IMR-90 (cell line): ENCODE data around the gene MRPL40.

ENCODE experiments used
- BHLHE40 ChIP-seq: fragments of 150-350 bp; IDR thresholded peaks from 2 replicates; pipeline ENCODE4 v1.6.1; 2016; ENCODE audit warnings: mild to moderate bottlenecking, low read depth, low read length
- CEBPB ChIP-seq: IDR thresholded peaks from 2 replicates; pipeline ENCODE4 v1.6.1; 2012; ENCODE audit warnings: low read depth, low read length, improper control_type of control experiment
- FOS ChIP-seq: fragments of 150-350 bp; IDR thresholded peaks from 2 replicates; pipeline ENCODE4 v1.6.1; 2016; ENCODE audit warnings: low read depth, low read length
- MAZ ChIP-seq: IDR thresholded peaks from 2 replicates; pipeline ENCODE4 v1.6.1; 2012; ENCODE audit warnings: low read depth, mild to moderate bottlenecking, low read length, improper control_type of control experiment, moderate library complexity, borderline replicate concordance
- POLR2A ChIP-seq: IDR thresholded peaks from 2 replicates; pipeline ENCODE4 v1.6.1; 2012; ENCODE audit warnings: mild to moderate bottlenecking, low read depth, low read length
- RAD21 ChIP-seq: IDR thresholded peaks from 2 replicates; pipeline ENCODE4 v1.6.1; 2012; ENCODE audit warnings: low read length, improper control_type of control experiment
- RCOR1 ChIP-seq: IDR thresholded peaks from 2 replicates; pipeline ENCODE4 v1.6.1; 2012; ENCODE audit warnings: mild to moderate bottlenecking, low read length, improper control_type of control experiment; ENCODE audit not compliant: insufficient replicate concordance
- RFX5 ChIP-seq: IDR thresholded peaks from 2 replicates; pipeline ENCODE4 v1.8.0; 2012; ENCODE audit warnings: low read depth, mild to moderate bottlenecking, low read length, moderate library complexity
- SMC3 ChIP-seq: fragments of 150-350 bp; IDR thresholded peaks from 2 replicates; pipeline ENCODE4 v1.6.1; 2016; ENCODE audit warnings: low read depth, mild to moderate bottlenecking, antibody characterized with exemption, low read length, moderate library complexity
- TF ChIP-seq, protein P1 (sequence below): conservative IDR thresholded peaks from 2 replicates; pipeline ENCODE4 v1.5.1; 2012; ENCODE audit warnings: mild to moderate bottlenecking, low read depth, low read length, improper control_type of control experiment
- TF ChIP-seq, protein P2 (sequence below): fragments of 150-350 bp; IDR thresholded peaks from 2 replicates; pipeline ENCODE4 v1.6.1; 2017; ENCODE audit warnings: mild to moderate bottlenecking, antibody characterized with exemption, low read length, low read depth
- TF ChIP-seq, protein P3 (sequence below): fragments of 150-350 bp; IDR thresholded peaks from 2 replicates; pipeline ENCODE4 v1.6.1; 2016; ENCODE audit warnings: low read depth, mild to moderate bottlenecking, low read length, moderate library complexity, borderline replicate concordance

DNA sequence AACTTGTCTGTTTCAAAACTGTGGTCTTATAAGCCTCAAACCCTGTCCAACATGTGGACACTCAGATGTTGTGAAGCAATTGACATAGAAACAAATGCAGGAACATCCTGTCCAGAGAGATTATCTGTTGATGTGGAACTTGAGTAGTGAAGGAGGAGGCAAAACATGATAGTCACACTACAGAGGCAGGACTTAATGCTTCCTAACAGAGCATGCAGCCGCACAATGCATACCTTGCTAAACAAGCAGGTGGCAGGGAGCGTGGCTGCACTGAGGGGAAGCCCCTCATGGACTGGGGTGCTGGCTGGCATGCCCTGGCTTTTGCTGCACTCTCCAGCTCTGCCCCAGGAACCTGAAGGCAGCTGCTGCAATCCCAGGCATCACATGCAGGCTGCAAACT lies 9.8 kb downstream of the MRPL40 start:
- TF ChIP-seq POLR2A: no peak
- TF ChIP-seq RFX5: no peak
- TF ChIP-seq RAD21: no peak
- TF ChIP-seq, protein P1, sequence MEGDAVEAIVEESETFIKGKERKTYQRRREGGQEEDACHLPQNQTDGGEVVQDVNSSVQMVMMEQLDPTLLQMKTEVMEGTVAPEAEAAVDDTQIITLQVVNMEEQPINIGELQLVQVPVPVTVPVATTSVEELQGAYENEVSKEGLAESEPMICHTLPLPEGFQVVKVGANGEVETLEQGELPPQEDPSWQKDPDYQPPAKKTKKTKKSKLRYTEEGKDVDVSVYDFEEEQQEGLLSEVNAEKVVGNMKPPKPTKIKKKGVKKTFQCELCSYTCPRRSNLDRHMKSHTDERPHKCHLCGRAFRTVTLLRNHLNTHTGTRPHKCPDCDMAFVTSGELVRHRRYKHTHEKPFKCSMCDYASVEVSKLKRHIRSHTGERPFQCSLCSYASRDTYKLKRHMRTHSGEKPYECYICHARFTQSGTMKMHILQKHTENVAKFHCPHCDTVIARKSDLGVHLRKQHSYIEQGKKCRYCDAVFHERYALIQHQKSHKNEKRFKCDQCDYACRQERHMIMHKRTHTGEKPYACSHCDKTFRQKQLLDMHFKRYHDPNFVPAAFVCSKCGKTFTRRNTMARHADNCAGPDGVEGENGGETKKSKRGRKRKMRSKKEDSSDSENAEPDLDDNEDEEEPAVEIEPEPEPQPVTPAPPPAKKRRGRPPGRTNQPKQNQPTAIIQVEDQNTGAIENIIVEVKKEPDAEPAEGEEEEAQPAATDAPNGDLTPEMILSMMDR: no peak
- no peak for TF ChIP-seq BHLHE40
- TF ChIP-seq, protein P2, sequence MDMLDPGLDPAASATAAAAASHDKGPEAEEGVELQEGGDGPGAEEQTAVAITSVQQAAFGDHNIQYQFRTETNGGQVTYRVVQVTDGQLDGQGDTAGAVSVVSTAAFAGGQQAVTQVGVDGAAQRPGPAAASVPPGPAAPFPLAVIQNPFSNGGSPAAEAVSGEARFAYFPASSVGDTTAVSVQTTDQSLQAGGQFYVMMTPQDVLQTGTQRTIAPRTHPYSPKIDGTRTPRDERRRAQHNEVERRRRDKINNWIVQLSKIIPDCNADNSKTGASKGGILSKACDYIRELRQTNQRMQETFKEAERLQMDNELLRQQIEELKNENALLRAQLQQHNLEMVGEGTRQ: no peak
- no peak for TF ChIP-seq SMC3
- TF ChIP-seq FOS: no peak
- TF ChIP-seq, protein P3, sequence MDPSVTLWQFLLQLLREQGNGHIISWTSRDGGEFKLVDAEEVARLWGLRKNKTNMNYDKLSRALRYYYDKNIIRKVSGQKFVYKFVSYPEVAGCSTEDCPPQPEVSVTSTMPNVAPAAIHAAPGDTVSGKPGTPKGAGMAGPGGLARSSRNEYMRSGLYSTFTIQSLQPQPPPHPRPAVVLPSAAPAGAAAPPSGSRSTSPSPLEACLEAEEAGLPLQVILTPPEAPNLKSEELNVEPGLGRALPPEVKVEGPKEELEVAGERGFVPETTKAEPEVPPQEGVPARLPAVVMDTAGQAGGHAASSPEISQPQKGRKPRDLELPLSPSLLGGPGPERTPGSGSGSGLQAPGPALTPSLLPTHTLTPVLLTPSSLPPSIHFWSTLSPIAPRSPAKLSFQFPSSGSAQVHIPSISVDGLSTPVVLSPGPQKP: no peak
- no peak for TF ChIP-seq RCOR1
- TF ChIP-seq MAZ: no peak
- TF ChIP-seq CEBPB: no peak
